HFF-Myc (cell line): ENCODE measurements around the gene SLCO4C1.

Experiments
- DNase-seq: peaks from one replicate; pipeline ENCODE4 v3.0.0-alpha.2; 2011; ENCODE audit warnings: low read depth; ENCODE audit errors: extremely low read depth
- H3K4me3 ChIP-seq: replicated peaks from 2 replicates; pipeline ENCODE4 v1.5.1; 2011; ENCODE audit warnings: low read depth, mild to moderate bottlenecking, control low read depth, low read length
- CTCF ChIP-seq: IDR thresholded peaks from 2 replicates; pipeline ENCODE4 v1.5.1; 2012; ENCODE audit warnings: mild to moderate bottlenecking, low read depth, low read length, control low read depth; ENCODE audit errors: missing control alignments

Gene SLCO4C1

GRCh38 chr5:102289251-102289899, 6.7 kb downstream of the SLCO4C1 start:
- no peak overlapping the region for H3K4me3 ChIP-seq
- no peak for DNase-seq
- no peak for TF ChIP-seq CTCF

GRCh38 chr5:102288630-102289029, 7.5 kb downstream of the SLCO4C1 start:
- no peak for DNase-seq
- H3K4me3 ChIP-seq: no peak overlapping the region
- no peak for TF ChIP-seq CTCF

GRCh38 chr5:102286476-102286875, 9.6 kb downstream of the SLCO4C1 start:
- no peak for TF ChIP-seq CTCF
- no peak for DNase-seq
- H3K4me3 ChIP-seq: no peak overlapping the region

GRCh38 chr5:102283102-102283797, 12.8 kb downstream of the SLCO4C1 start:
- no peak for TF ChIP-seq CTCF
- H3K4me3 ChIP-seq: no peak overlapping the region
- no peak for DNase-seq

- no peak for DNase-seq
- TF ChIP-seq CTCF: no peak
- no peak overlapping the region for H3K4me3 ChIP-seq
These were observed 16.4 kb downstream of the SLCO4C1 start for GRCh38 chr5:102279711-102280110.

- no peak for DNase-seq
- no peak for TF ChIP-seq CTCF
- no peak overlapping the region for H3K4me3 ChIP-seq
These were observed 17.9 kb downstream of the SLCO4C1 start for GRCh38 chr5:102278231-102278630.
